HepG2 (cell line): ENCODE measurements around the gene VPS52. TPM values are rescaled to one million over a fixed set of nuclear protein-coding genes. Genes with fewer than 3 reads are reported as not detected.

Experiments
- ATAC-seq: fragments of 200-7000 bp; cut with Tn5 transposase; 3 replicates; pipeline ENCODE4 v1.9.1; 2020; ENCODE audit warnings: mild to moderate bottlenecking, moderate library complexity
- BruUV-seq: library from RNA; stranded (reverse); fragments of 400-500 nt; replicated peaks from 2 replicates; lab custom pipeline; 2021; lab: Mats Ljungman, UMichigan
- CTCF ChIA-PET: fragments of 300-600 bp; formaldehyde crosslinking; extraction: SDS; loops from one replicate; lab custom pipeline; 2021; ENCODE audit warnings: low total read pairs, inconsistent platforms, low intra/inter-chr PET ratio; lab: Yijun Ruan, JAX
- POLR2A ChIA-PET: fragments of 350-600 bp; sonication (Branson Sonifier 250); formaldehyde crosslinking; loops from one replicate; lab custom pipeline; 2020; ENCODE audit warnings: antibody characterized with exemption, inconsistent platforms; lab: Yijun Ruan, JAX
- DNase-seq: peaks from one replicate; pipeline ENCODE4 v3.0.0-alpha.2; 2015; ENCODE audit warnings: low spot score
- FAIRE-seq: peaks from 3 replicates; lab custom pipeline; 2011; peaks lifted over from hg19 to GRCh38; lab: Jason Lieb, UNC
- H2AFZ ChIP-seq: one replicate; pipeline ENCODE4 v1.6.1; 2011; ENCODE audit warnings: low read length, inconsistent platforms
- H3K27ac ChIP-seq: fragments of 300-600 bp; 3 replicates; pipeline ENCODE4 v1.8.0; 2011; ENCODE audit warnings: mixed run types, mild to moderate bottlenecking, mixed read lengths, low read length, inconsistent platforms; ENCODE audit not compliant: insufficient read depth; ENCODE audit errors: extremely low read length
- H3K27me3 ChIP-seq, 2 experiments: fragments of 200-600 bp in 1 of 2; 2 replicates in 1 of 2; 3 replicates in 1 of 2; pipeline versions ENCODE4 v1.6.0 to v1.8.0; 2011; ENCODE audit warnings: low read length in 2 of 2, mild to moderate bottlenecking in 2 of 2, moderate library complexity in 2 of 2, inconsistent platforms in 1 of 2; ENCODE audit not compliant: insufficient read depth in 2 of 2, control insufficient read depth in 1 of 2
- H3K36me3 ChIP-seq, 2 experiments: fragments of 200-600 bp in 1 of 2; replicated peaks in 1 of 2; 2 replicates in 1 of 2; 3 replicates in 1 of 2; pipeline versions ENCODE4 v1.5.1 to v1.8.0; 2011; ENCODE audit warnings: low read length in 2 of 2, inconsistent platforms in 1 of 2; ENCODE audit not compliant: insufficient read depth in 2 of 2, control insufficient read depth in 1 of 2
- H3K4me1 ChIP-seq: 2 replicates; pipeline ENCODE4 v1.5.1; 2012; ENCODE audit warnings: low read length, inconsistent platforms; ENCODE audit not compliant: insufficient read depth
- H3K4me2 ChIP-seq: 2 replicates; pipeline ENCODE4 v1.6.0; 2011; ENCODE audit warnings: low read depth, low read length, inconsistent platforms
- H3K4me3 ChIP-seq, 3 experiments: fragments of 200-600 bp in 1 of 3; sonication (generic), shearing (Covaris generic) in 1 of 3; replicated peaks in 1 of 3; 2 replicates each; pipeline ENCODE4 v1.5.1; 2011 to 2016; ENCODE audit warnings: low read length in 3 of 3, inconsistent platforms in 2 of 3, low read depth in 2 of 3, mild to moderate bottlenecking in 2 of 3, control low read depth in 1 of 3, mixed read lengths in 1 of 3; ENCODE audit not compliant: insufficient read depth in 1 of 3
- H3K79me2 ChIP-seq: one replicate; pipeline ENCODE4 v1.6.1; 2011; ENCODE audit warnings: low read length, inconsistent platforms; ENCODE audit not compliant: insufficient read depth
- H3K9ac ChIP-seq: 2 replicates; pipeline ENCODE4 v1.6.0; 2011; ENCODE audit warnings: mild to moderate bottlenecking, low read depth, low read length, inconsistent platforms; ENCODE audit not compliant: insufficient read depth
- H3K9me3 ChIP-seq: 2 replicates; pipeline ENCODE4 v1.5.1; 2012; ENCODE audit warnings: mild to moderate bottlenecking, low read length
- H4K20me1 ChIP-seq: 2 replicates; pipeline ENCODE4 v1.6.0; 2011; ENCODE audit warnings: inconsistent platforms, mild to moderate bottlenecking, low read length, moderate library complexity; ENCODE audit not compliant: insufficient read depth
- ELF4 ChIP-seq: sonication (generic); formaldehyde crosslinking; IDR thresholded peaks from 2 replicates; pipeline ENCODE4 v1.5.0; 2020; ENCODE audit warnings: missing genetic modification reagents, mild to moderate bottlenecking, moderate library complexity, borderline replicate concordance
- FOXK2 ChIP-seq: fragments of 450-650 bp; IDR thresholded peaks from 2 replicates; pipeline ENCODE4 v1.6.1; 2016
- HNF4A ChIP-seq: sonication (generic); formaldehyde crosslinking; IDR thresholded peaks from 2 replicates; pipeline ENCODE4 v1.4.0; 2020; ENCODE audit warnings: missing genetic modification reagents
- KDM3A ChIP-seq: IDR thresholded peaks from 2 replicates; pipeline ENCODE4 v1.6.1; 2018; ENCODE audit warnings: low read depth, missing compliant biosample characterization
- MTF1 ChIP-seq: sonication (generic); formaldehyde crosslinking; IDR thresholded peaks from 2 replicates; pipeline ENCODE4 v1.5.0; 2020; ENCODE audit warnings: missing genetic modification reagents
- RBM22 ChIP-seq: fragments of 200-400 bp; formaldehyde crosslinking; optimal IDR thresholded peaks from 2 replicates; pipeline ENCODE3; 2017; ENCODE audit warnings: mild to moderate bottlenecking, low read length, moderate library complexity
- RXRB ChIP-seq: IDR thresholded peaks from 2 replicates; pipeline ENCODE4 v1.6.1; 2016; ENCODE audit warnings: borderline replicate concordance, missing genetic modification reagents, missing compliant biosample characterization
- SAFB2 ChIP-seq: sonication (generic); formaldehyde crosslinking; IDR thresholded peaks from 2 replicates; pipeline ENCODE4 v1.5.1; 2020; ENCODE audit warnings: missing genetic modification reagents, low read depth, mild to moderate bottlenecking, borderline replicate concordance
- SPEN ChIP-seq: sonication (generic); formaldehyde crosslinking; IDR thresholded peaks from 2 replicates; pipeline ENCODE4 v1.5.1; 2020; ENCODE audit warnings: low read depth, mild to moderate bottlenecking, missing genetic modification reagents
- TGIF2 ChIP-seq: IDR thresholded peaks from 2 replicates; pipeline ENCODE4 v1.6.1; 2016; ENCODE audit warnings: control low read depth, missing compliant biosample characterization
- TOPORS ChIP-seq: sonication (generic); formaldehyde crosslinking; IDR thresholded peaks from 2 replicates; pipeline ENCODE4 v1.8.0; 2023; ENCODE audit warnings: mild to moderate bottlenecking, missing genetic modification reagents
- YEATS2 ChIP-seq: sonication (generic); formaldehyde crosslinking; IDR thresholded peaks from 2 replicates; pipeline ENCODE4 v1.4.0; 2020; ENCODE audit warnings: missing genetic modification reagents, borderline replicate concordance
- ZFP36L2 ChIP-seq: sonication (generic); formaldehyde crosslinking; IDR thresholded peaks from 2 replicates; pipeline ENCODE4 v1.4.0; 2020; ENCODE audit warnings: missing genetic modification reagents
- ZNF292 ChIP-seq: sonication (generic); formaldehyde crosslinking; IDR thresholded peaks from 2 replicates; pipeline ENCODE4 v1.8.1; 2022; ENCODE audit warnings: mild to moderate bottlenecking, low read depth, missing genetic modification reagents, borderline replicate concordance
- ZNF564 ChIP-seq: sonication (generic); formaldehyde crosslinking; IDR thresholded peaks from 2 replicates; pipeline ENCODE4 v1.8.1; 2023; ENCODE audit warnings: mild to moderate bottlenecking, missing genetic modification reagents
- ZNF777 ChIP-seq: sonication (generic); formaldehyde crosslinking; IDR thresholded peaks from 2 replicates; pipeline ENCODE4 v1.4.0; 2020; ENCODE audit warnings: missing genetic modification reagents
- ZNF800 ChIP-seq: sonication (generic); formaldehyde crosslinking; IDR thresholded peaks from 2 replicates; pipeline ENCODE4 v1.4.0; 2020; ENCODE audit warnings: missing genetic modification reagents
- ZNF83 ChIP-seq: sonication (generic); formaldehyde crosslinking; IDR thresholded peaks from 2 replicates; pipeline ENCODE4 v1.4.0; 2020; ENCODE audit warnings: missing genetic modification reagents, mild to moderate bottlenecking, borderline replicate concordance
- ZZZ3 ChIP-seq: sonication (generic); formaldehyde crosslinking; IDR thresholded peaks from 2 replicates; pipeline ENCODE4 v1.4.0; 2020; ENCODE audit warnings: missing genetic modification reagents, mild to moderate bottlenecking, borderline replicate concordance
- WGBS: methylation state at CpG from one replicate; pipeline ENCODE4 v1.1.6; 2017; ENCODE audit warnings: low lambda C conversion rate; 5-methylcytosine and 5-hydroxymethylcytosine counted together
- in situ Hi-C: cut with HindIII; loops from 2 replicates; pipeline ENCODE4 v1.10.0; 2017; ENCODE audit warnings: low pct_unique_long_range_greater_than_20kb; ENCODE audit not compliant: extremely low pct_ligation_motif_present
- intact Hi-C: fragments of 100-400 bp; cut with micrococcal nuclease; formaldehyde crosslinking; loops from one replicate; pipeline ENCODE4 v1.10.0; 2022; ENCODE audit not compliant: unreplicated experiment
- polyA plus RNA-seq, 8 experiments: library from polyadenylated mRNA; depleted of rRNA in 3 of 8; stranded (reverse) in 7 of 8; unstranded in 1 of 8; fragments of >200 nt; fragmentation: Illumina TruSeq in 4 of 8; extraction: Trizol in 4 of 8; gene quantifications; 2 replicates each; pipeline versions ENCODE4 v1.2.1 to v1.2.3, GENCODE V29; 2011 to 2016; ENCODE audit warnings: low read depth in 4 of 8, missing spikeins in 1 of 8, mixed read lengths in 1 of 8; ENCODE audit not compliant: insufficient read depth in 1 of 8
- total RNA-seq, 5 experiments: library from RNA; depleted of rRNA; stranded (reverse); fragments of >200 nt; fragmentation: Illumina TruSeq; extraction: Trizol; gene quantifications; 2 replicates each; pipeline ENCODE4 v1.2.3, GENCODE V29; 2016; ENCODE audit warnings: low read depth in 1 of 5
- TF ChIP-seq, protein P1 (sequence below), 2 experiments: sonication (generic) in 1 of 2; formaldehyde crosslinking in 1 of 2; IDR thresholded peaks; 2 replicates each; pipeline versions ENCODE4 v1.5.1 to v1.6.1; 2011 to 2020; ENCODE audit warnings: borderline replicate concordance in 1 of 2, low read depth in 1 of 2, low read length in 1 of 2, mild to moderate bottlenecking in 1 of 2, missing genetic modification reagents in 1 of 2, moderate library complexity in 1 of 2
- TF ChIP-seq, protein P2 (sequence below): sonication (generic); formaldehyde crosslinking; IDR thresholded peaks from 2 replicates; pipeline ENCODE4 v1.8.0; 2022; ENCODE audit warnings: mild to moderate bottlenecking, missing genetic modification reagents, moderate library complexity

The VPS52 gene
- total and polyA plus RNA-seq, 2 of the 13 experiments (the other 11 are each of a cell fraction or from before 2014, with no cell fraction given) = 48.9 to 85.5 TPM

DNA sequence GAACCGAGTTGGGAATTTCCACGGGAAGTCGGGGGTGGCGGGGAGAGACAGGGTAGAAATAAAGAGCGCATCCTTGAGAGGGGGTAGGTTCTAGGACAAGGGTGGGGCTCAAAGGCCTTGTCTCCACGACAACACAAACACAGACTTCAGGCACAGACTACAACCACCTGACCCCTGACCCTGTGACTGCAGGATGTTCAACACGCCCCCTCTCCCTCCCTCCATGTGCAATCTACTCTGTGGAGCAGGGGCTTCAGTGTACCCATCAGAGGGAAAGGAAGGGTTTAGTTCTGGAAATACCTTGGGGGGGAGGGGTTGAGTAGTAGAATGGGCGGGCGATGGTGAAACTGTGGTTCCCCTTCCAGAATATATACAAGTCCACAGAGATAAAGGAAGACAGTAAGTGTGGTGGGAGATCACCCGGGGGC, 42.9 kb upstream of the VPS52 start:
- peak overlapping the region; percentile 92 for H3K9ac ChIP-seq
- H3K36me3 ChIP-seq = peaks cover 4 to 11% of the 10 kb centered on the region in 2 experiments
- FAIRE-seq = peak; percentile 77
- no TSS peak for BruUV-seq
- H2AFZ ChIP-seq = no peak overlapping the region
- 26% methylated on average over 10 of the region's 10 CpGs for WGBS
- intact Hi-C loops = loop anchor here (5.0 kb wide), 1 partner anchor 42 kb away; the partner anchor contains the start of genes RPS18 and VPS52
- peaks cover 3% of the 10 kb centered on the region; the same call in 1 of the 2 replicates for H4K20me1 ChIP-seq
- peak overlapping the region; percentile 94 for H3K4me2 ChIP-seq
- ChIA-PET CTCF (no interaction called here), POLR2A (no interaction called here)
- H3K4me3 ChIP-seq = peak overlapping the region; percentile 92 to 98 (median 98)
- in situ Hi-C loops = no loop called here
- H3K4me1 ChIP-seq = peaks cover 38% of the 10 kb centered on the region
- peaks cover 20% of the 10 kb centered on the region for H3K79me2 ChIP-seq
- peak overlapping the region; percentile 83 for H3K27ac ChIP-seq
- ATAC-seq = peak; percentile 30
- H3K27me3 ChIP-seq = no peaks in the 10 kb centered on the region; a peak in 1 of 5 replicates
- no peaks in the 10 kb centered on the region for H3K9me3 ChIP-seq
- peak; percentile 80 for DNase-seq
- TF ChIP-seq ZNF83 (CRISPR knock-in tag) (no peak), YEATS2 (peak; percentile 26; the same call in 1 of the 2 replicates), RBM22 (peak; percentile 89), TGIF2 (CRISPR knock-in tag) (0 out of 2 replicates have a peak, but pooled peaks have one; percentile 5), ZFP36L2 (CRISPR knock-in tag) (no peak), SAFB2 (CRISPR knock-in tag) (no peak), HNF4A (CRISPR knock-in tag) (0 out of 2 replicates have a peak, but pooled peaks have one; percentile 9), ZNF800 (CRISPR knock-in tag) (no peak), RXRB (CRISPR knock-in tag) (peak; percentile 44; the same call in 1 of the 2 replicates), KDM3A (CRISPR knock-in tag) (no peak), ZNF777 (CRISPR knock-in tag) (no peak), MTF1 (CRISPR knock-in tag) (no peak), TOPORS (CRISPR knock-in tag) (no peak), SPEN (no peak; the same call in 1 of the 2 replicates), ELF4 (CRISPR knock-in tag) (no peak), ZNF292 (no peak), ZZZ3 (CRISPR knock-in tag) (no peak), FOXK2 (no peak), ZNF564 (CRISPR knock-in tag) (no peak)
- TF ChIP-seq, protein P1, sequence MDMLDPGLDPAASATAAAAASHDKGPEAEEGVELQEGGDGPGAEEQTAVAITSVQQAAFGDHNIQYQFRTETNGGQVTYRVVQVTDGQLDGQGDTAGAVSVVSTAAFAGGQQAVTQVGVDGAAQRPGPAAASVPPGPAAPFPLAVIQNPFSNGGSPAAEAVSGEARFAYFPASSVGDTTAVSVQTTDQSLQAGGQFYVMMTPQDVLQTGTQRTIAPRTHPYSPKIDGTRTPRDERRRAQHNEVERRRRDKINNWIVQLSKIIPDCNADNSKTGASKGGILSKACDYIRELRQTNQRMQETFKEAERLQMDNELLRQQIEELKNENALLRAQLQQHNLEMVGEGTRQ (IDR thresholded peaks at IDR 0.05; ENCODE audit: low read depth, low read length) = 0 out of 2 replicates have a peak, but pooled peaks have one; percentile 27
- TF ChIP-seq, protein P1 (CRISPR knock-in tag; IDR thresholded peaks at IDR 0.05; ENCODE audit: borderline replicate concordance) = no peak
- TF ChIP-seq, protein P2, sequence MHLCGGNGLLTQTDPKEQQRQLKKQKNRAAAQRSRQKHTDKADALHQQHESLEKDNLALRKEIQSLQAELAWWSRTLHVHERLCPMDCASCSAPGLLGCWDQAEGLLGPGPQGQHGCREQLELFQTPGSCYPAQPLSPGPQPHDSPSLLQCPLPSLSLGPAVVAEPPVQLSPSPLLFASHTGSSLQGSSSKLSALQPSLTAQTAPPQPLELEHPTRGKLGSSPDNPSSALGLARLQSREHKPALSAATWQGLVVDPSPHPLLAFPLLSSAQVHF = no peak
